Liver (tissue), 2 donors: Measurements from ENCODE around the gene VSIR.

Source experiments
- NR2F2 ChIP-seq: IDR thresholded peaks from 2 replicates; pipeline ENCODE4 v1.6.1; 2016; ENCODE audit warnings: antibody characterized with exemption
- RAD21 ChIP-seq, 2 donors: IDR thresholded peaks; 2 replicates each; pipeline ENCODE4 v1.6.1; 2016; ENCODE audit warnings: antibody characterized with exemption in 2 of 2, mild to moderate bottlenecking in 2 of 2
- SP1 ChIP-seq: IDR thresholded peaks from 2 replicates; pipeline ENCODE4 v1.6.1; 2018; ENCODE audit warnings: antibody characterized with exemption, mild to moderate bottlenecking
- TAF1 ChIP-seq: conservative IDR thresholded peaks from 2 replicates; pipeline ENCODE4 v1.6.1; 2016; ENCODE audit warnings: antibody characterized with exemption, mild to moderate bottlenecking
- YY1 ChIP-seq: IDR thresholded peaks from 2 replicates; pipeline ENCODE4 v1.6.1; 2016; ENCODE audit warnings: antibody characterized with exemption, mild to moderate bottlenecking
- TF ChIP-seq, protein P1 (sequence below): IDR thresholded peaks from 2 replicates; pipeline ENCODE4 v1.6.1; 2016; ENCODE audit warnings: antibody characterized with exemption
- donor health status: healthy.

DNA sequence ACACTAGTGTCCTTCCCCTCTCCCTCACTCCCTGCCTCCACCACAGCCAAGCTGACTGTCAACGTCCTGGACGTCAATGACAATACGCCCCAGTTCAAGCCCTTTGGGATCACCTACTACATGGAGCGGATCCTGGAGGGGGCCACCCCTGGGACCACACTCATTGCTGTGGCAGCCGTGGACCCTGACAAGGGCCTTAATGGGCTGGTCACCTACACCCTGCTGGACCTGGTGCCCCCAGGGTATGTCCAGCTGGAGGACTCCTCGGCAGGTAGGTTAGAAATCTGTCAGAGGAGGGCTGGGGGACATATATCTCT lies 24.9 kb upstream of the VSIR start:
- TF ChIP-seq, protein P1, sequence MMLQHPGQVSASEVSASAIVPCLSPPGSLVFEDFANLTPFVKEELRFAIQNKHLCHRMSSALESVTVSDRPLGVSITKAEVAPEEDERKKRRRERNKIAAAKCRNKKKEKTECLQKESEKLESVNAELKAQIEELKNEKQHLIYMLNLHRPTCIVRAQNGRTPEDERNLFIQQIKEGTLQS = no peak
- TF ChIP-seq RAD21 (IDR thresholded peaks at IDR 0.05) (no peak), YY1 (no peak), TAF1 (no peak), NR2F2 (no peak), SP1 (no peak)
